T-cell (primary cell): ENCODE measurements around the gene CCDC191. TPM values are rescaled to one million over a fixed set of nuclear protein-coding genes. Genes with fewer than 3 reads are reported as not detected.

Experiments
- ATAC-seq, 4 experiments: fragments of 200-7000 bp in 3 of 4; fragments of 150-1000 bp in 1 of 4; cut with Tn5 transposase; replicated peaks in 1 of 4; 1 replicate in 3 of 4; 2 replicates in 1 of 4; pipeline ENCODE4 v1.10.0; 2021; ENCODE audit warnings: moderate library complexity in 3 of 4, mild to moderate bottlenecking in 2 of 4, moderate number of reproducible peaks in 1 of 4
- CTCF ChIA-PET, 2 donors: fragments of 300-600 bp; sonication (Branson Sonifier 250); formaldehyde crosslinking; loops; one replicate each; lab custom pipeline; 2022; ENCODE audit warnings: antibody characterized with exemption in 2 of 2; lab: Charles Lee
- POLR2A ChIA-PET, 2 donors: fragments of 300-600 bp; sonication (Branson Sonifier 250); formaldehyde crosslinking; loops; one replicate each; lab custom pipeline; 2022; ENCODE audit warnings: antibody characterized with exemption in 2 of 2; lab: Charles Lee
- DNase-seq, 35 experiments: peaks; one replicate each; pipeline versions ENCODE4 v3.0.0 to v3.0.0-alpha.2; 2013 to 2023
- H3K27ac ChIP-seq: one replicate; pipeline ENCODE4 v1.5.1; 2013; ENCODE audit warnings: low read length
- H3K27me3 ChIP-seq, 2 experiments: replicated peaks in 1 of 2; 1 replicate in 1 of 2; 2 replicates in 1 of 2; pipeline versions ENCODE4 v1.6.1 to v1.7.0; 2013; ENCODE audit warnings: low read length in 1 of 2, mixed read lengths in 1 of 2; ENCODE audit not compliant: control insufficient read depth in 2 of 2, insufficient read depth in 2 of 2; ENCODE audit errors: extremely low read depth in 1 of 2
- H3K36me3 ChIP-seq, 2 donors: 1 replicate in 1 of 2; 2 replicates in 1 of 2; pipeline versions ENCODE4 v1.6.1 to v1.7.0; 2013; ENCODE audit warnings: low read length in 1 of 2; ENCODE audit not compliant: control insufficient read depth in 2 of 2, insufficient read depth in 1 of 2; ENCODE audit errors: extremely low read depth in 1 of 2
- H3K4me1 ChIP-seq, 2 experiments: 1 replicate in 1 of 2; 2 replicates in 1 of 2; pipeline versions ENCODE4 v1.6.1 to v1.7.0; 2013; ENCODE audit warnings: low read length in 2 of 2, mixed read lengths in 1 of 2; ENCODE audit not compliant: insufficient read depth in 2 of 2, control insufficient read depth in 1 of 2; ENCODE audit errors: extremely low read depth in 1 of 2
- H3K4me3 ChIP-seq, 2 donors: 1 replicate in 1 of 2; 2 replicates in 1 of 2; pipeline versions ENCODE4 v1.5.1 to v1.7.0; 2013; ENCODE audit warnings: mild to moderate bottlenecking in 2 of 2, low read length in 1 of 2, moderate library complexity in 1 of 2; ENCODE audit not compliant: control insufficient read depth in 1 of 2; ENCODE audit errors: extremely low read depth in 1 of 2
- H3K9me3 ChIP-seq: 2 replicates; pipeline ENCODE4 v1.7.0; 2013
- H3K27ac Mint-ChIP-seq, 2 donors: one replicate each; pipeline ENCODE4 v1.8.0; 2020 to 2021; ENCODE audit warnings: mild to moderate bottlenecking in 2 of 2, mixed read lengths in 2 of 2
- H3K27me3 Mint-ChIP-seq, 2 donors: one replicate each; pipeline ENCODE4 v1.8.0; 2021 to 2022; ENCODE audit warnings: mixed read lengths in 2 of 2
- H3K36me3 Mint-ChIP-seq: one replicate; pipeline ENCODE4 v1.8.0; 2021; ENCODE audit warnings: mixed read lengths
- H3K4me1 Mint-ChIP-seq, 3 donors: one replicate each; pipeline ENCODE4 v1.8.0; 2020 to 2022; ENCODE audit warnings: mixed read lengths in 3 of 3, mild to moderate bottlenecking in 1 of 3
- H3K4me3 Mint-ChIP-seq, 3 donors: one replicate each; pipeline ENCODE4 v1.8.0; 2020 to 2022; ENCODE audit warnings: mild to moderate bottlenecking in 3 of 3, mixed read lengths in 3 of 3, moderate library complexity in 3 of 3
- H3K9me3 Mint-ChIP-seq, 3 donors: one replicate each; pipeline ENCODE4 v1.8.0; 2020 to 2022; ENCODE audit warnings: mixed read lengths in 3 of 3
- WGBS: methylation state at CpG from one replicate; pipeline ENCODE4 v1.1.5; 2013; ENCODE audit warnings: missing lambda C conversion rate; ENCODE audit not compliant: insufficient coverage; 5-methylcytosine and 5-hydroxymethylcytosine counted together
- total RNA-seq, 35 experiments: library from RNA in 6 of 35; stranded (reverse) in 6 of 35; fragments of 120-200 nt in 1 of 35; gene quantifications; one replicate each; pipeline versions ENCODE4 v1.2.1 to v1.2.4 and lab custom pipeline; 2013 to 2026

The CCDC191 gene
- total RNA-seq, 5 donors from 2014 or later (not counting 1 experiment from before 2014, with no cell fraction given): 5.4 to 10.5 (median 7.2) TPM

- Histone ChIP-seq H3K4me3 (peak overlapping the region; percentile 74), H3K27ac (no peak overlapping the region), H3K36me3 (no peaks in the 10 kb centered on the region), H3K9me3 (no peaks in the 10 kb centered on the region), H3K4me1 (peaks cover 0 to 14% of the 10 kb centered on the region in 2 experiments), H3K27me3 (peaks cover 0 to 4% of the 10 kb centered on the region in 2 experiments)
- peaks cover 5 to 10% of the 10 kb centered on the region in 2 donors for H3K27me3 Mint-ChIP-seq
- DNase-seq (peak in 18 of 35 experiments; percentile 3 to 43 (median 10)), ATAC-seq (peak; percentile 34 to 51 (median 37))
- H3K4me1 Mint-ChIP-seq: peaks cover 4 to 20% (median 13%) of the 10 kb centered on the region in 3 donors
- peak overlapping the region; percentile 71 to 75 (median 73) for H3K4me3 Mint-ChIP-seq
- H3K9me3 Mint-ChIP-seq: no peaks in the 10 kb centered on the region
- ChIA-PET CTCF (no interaction called here), POLR2A (no interaction called here)
- H3K36me3 Mint-ChIP-seq: peaks cover 4% of the 10 kb centered on the region
- 3% methylated on average over 47 of the region's 65 CpGs for WGBS
- peak overlapping the region in 1 of 2 donors; percentile 25 for H3K27ac Mint-ChIP-seq
These were observed 108.1 kb downstream of the CCDC191 start for GRCh38 chr3:113948015-113948917.

GRCh38 chr3:113947372-113948014 is 108.8 kb downstream of the CCDC191 start, which contains the start of gene ZDHHC23:
Gene ZDHHC23, plus strand, starts transcription at chr3:113948013. Its CDS starts 790 bp downstream, at chr3:113948803.
- Mint-ChIP-seq H3K27me3 (peaks cover 10 to 15% of the 10 kb centered on the region in 2 donors), H3K36me3 (no peaks in the 10 kb centered on the region), H3K27ac (peak within 1 kb of the TSS in 1 of 2 donors; percentile 25), H3K4me3 (peak within 1 kb of the TSS; percentile 74 to 82 (median 81)), H3K4me1 (peaks cover 0 to 16% (median 9%) of the 10 kb centered on the region in 3 donors), H3K9me3 (no peaks in the 10 kb centered on the region)
- under 1% methylated on average over 80 of the region's 80 CpGs for WGBS
- CTCF ChIA-PET: interaction anchor here in 1 of 2 donors (0.5 kb wide), 1 partner anchor 203 kb away, joined by 3 read pairs; no protein-coding TSS in a partner anchor
- no peaks in the 10 kb centered on the region for H3K9me3 ChIP-seq
- DNase-seq (peak; percentile 31 to 85 (median 58)), ATAC-seq (peak; percentile 88 to 94 (median 88))
- H3K27ac ChIP-seq: no peak within 1 kb of the TSS
- H3K27me3 ChIP-seq: peaks cover 0 to 4% of the 10 kb centered on the region in 2 experiments
- peaks cover 0 to 14% of the 10 kb centered on the region in 2 experiments for H3K4me1 ChIP-seq
- POLR2A ChIA-PET: no interaction called here
- peak within 1 kb of the TSS; percentile 74 for H3K4me3 ChIP-seq
- no peaks in the 10 kb centered on the region for H3K36me3 ChIP-seq

- H3K27me3 Mint-ChIP-seq: peaks cover 13 to 19% of the 10 kb centered on the region in 2 donors
- Histone ChIP-seq H3K27me3 (peaks cover 0 to 4% of the 10 kb centered on the region in 2 experiments), H3K27ac (no peak overlapping the region), H3K4me3 (peak overlapping the region in 1 of 2 donors; percentile 72), H3K4me1 (peaks cover 0 to 14% of the 10 kb centered on the region in 2 experiments), H3K36me3 (no peaks in the 10 kb centered on the region), H3K9me3 (no peaks in the 10 kb centered on the region)
- H3K9me3 Mint-ChIP-seq: no peaks in the 10 kb centered on the region
- POLR2A ChIA-PET: no interaction called here
- H3K27ac Mint-ChIP-seq: no peak overlapping the region
- CTCF ChIA-PET: no interaction called here
- WGBS: 75% methylated on average over 1 of the region's 7 CpGs
- no peaks in the 10 kb centered on the region for H3K36me3 Mint-ChIP-seq
- peak overlapping the region; percentile 74 to 82 (median 81) for H3K4me3 Mint-ChIP-seq
- no peak for ATAC-seq
- no peak for DNase-seq
- H3K4me1 Mint-ChIP-seq: peaks cover 0 to 16% (median 9%) of the 10 kb centered on the region in 3 donors
These were observed 109.5 kb downstream of the CCDC191 start for GRCh38 chr3:113946831-113947230.

GRCh38 chr3:113927556-113927955 is 128.8 kb downstream of the CCDC191 start:
- peaks cover 0 to 6% of the 10 kb centered on the region in 2 experiments for H3K4me1 ChIP-seq
- H3K27ac ChIP-seq: no peak overlapping the region
- H3K27me3 ChIP-seq: peaks cover 0 to 14% of the 10 kb centered on the region in 2 experiments
- no peaks in the 10 kb centered on the region for H3K36me3 ChIP-seq
- Mint-ChIP-seq H3K4me1 (no peaks in the 10 kb centered on the region), H3K27me3 (peaks cover 0 to 24% of the 10 kb centered on the region in 2 donors), H3K4me3 (no peak overlapping the region), H3K27ac (no peak overlapping the region), H3K36me3 (peaks cover 10% of the 10 kb centered on the region), H3K9me3 (peaks cover 11 to 25% (median 21%) of the 10 kb centered on the region in 3 donors)
- CTCF ChIA-PET: no interaction called here
- POLR2A ChIA-PET: no interaction called here
- ATAC-seq (peak in 2 of 4 experiments; percentile 24 to 32), DNase-seq (no peak)
- 36% methylated on average over 4 of the region's 5 CpGs for WGBS
- H3K9me3 ChIP-seq: no peaks in the 10 kb centered on the region
- no peak overlapping the region for H3K4me3 ChIP-seq

GRCh38 chr3:113914646-113915045 is 141.7 kb downstream of the CCDC191 start:
- Histone ChIP-seq H3K4me3 (no peak overlapping the region), H3K36me3 (no peaks in the 10 kb centered on the region), H3K27me3 (no peaks in the 10 kb centered on the region), H3K9me3 (no peaks in the 10 kb centered on the region), H3K27ac (no peak overlapping the region), H3K4me1 (no peaks in the 10 kb centered on the region)
- H3K27me3 Mint-ChIP-seq: peaks cover 0 to 2% of the 10 kb centered on the region in 2 donors
- H3K27ac Mint-ChIP-seq: no peak overlapping the region
- DNase-seq (no peak), ATAC-seq (no peak)
- ChIA-PET POLR2A (interaction anchor here in 1 of 2 donors (0.7 kb wide), 1 partner anchor 54 kb away, joined by 3 read pairs; no protein-coding TSS in a partner anchor), CTCF (interaction anchor here in 1 of 2 donors (0.6 to 1.1 kb wide), 3 partner anchors 98 to 179 kb away, joined by 3 to 4 read pairs (median 4); no protein-coding TSS in a partner anchor)
- no peak overlapping the region for H3K4me3 Mint-ChIP-seq
- H3K36me3 Mint-ChIP-seq: no peaks in the 10 kb centered on the region
- no peaks in the 10 kb centered on the region for H3K9me3 Mint-ChIP-seq
- WGBS: no CpG with 5 or more reads among the region's 2 CpGs
- H3K4me1 Mint-ChIP-seq: peaks cover 6 to 8% (median 8%) of the 10 kb centered on the region in 3 donors
